ENCODE data around the gene TM4SF5.
"Not testable (repeated sequence)": the region's sequence is repeated elsewhere in the genome, so short reads cannot be mapped to it uniquely, and the experiment has no call there.

The TM4SF5 gene

DNA sequence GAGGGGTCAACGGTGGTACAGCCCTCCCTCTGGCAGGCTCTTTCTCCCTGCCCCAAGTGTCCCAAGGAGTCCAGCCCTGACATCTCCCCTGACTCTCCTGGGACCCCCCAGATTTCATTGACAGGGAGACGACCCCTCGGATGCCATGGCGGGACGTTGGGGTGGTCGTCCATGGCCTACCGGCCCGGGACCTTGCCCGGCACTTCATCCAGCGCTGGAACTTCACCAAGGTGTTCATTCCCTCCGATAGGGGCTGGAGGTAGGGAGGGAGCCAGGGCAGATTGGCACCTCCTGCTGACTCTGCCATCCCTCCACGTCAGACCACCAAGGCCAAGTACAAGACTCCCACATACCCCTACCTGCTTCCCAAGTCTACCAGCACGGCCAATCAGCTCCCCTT, 45.1 kb downstream of the TM4SF5 start:
- in situ Hi-C loops (cut with MboI; ENCODE audit: low pct_unique_long_range_greater_than_20kb, low sequenced_read_pairs), result no loop called here
- DNase-seq, result no peak

GRCh38 chr17:4818276-4818675, 46.6 kb downstream of the TM4SF5 start:
- no peak for DNase-seq
- in situ Hi-C loops (cut with MboI; ENCODE audit: low pct_unique_long_range_greater_than_20kb, low sequenced_read_pairs), result no loop called here

DNA sequence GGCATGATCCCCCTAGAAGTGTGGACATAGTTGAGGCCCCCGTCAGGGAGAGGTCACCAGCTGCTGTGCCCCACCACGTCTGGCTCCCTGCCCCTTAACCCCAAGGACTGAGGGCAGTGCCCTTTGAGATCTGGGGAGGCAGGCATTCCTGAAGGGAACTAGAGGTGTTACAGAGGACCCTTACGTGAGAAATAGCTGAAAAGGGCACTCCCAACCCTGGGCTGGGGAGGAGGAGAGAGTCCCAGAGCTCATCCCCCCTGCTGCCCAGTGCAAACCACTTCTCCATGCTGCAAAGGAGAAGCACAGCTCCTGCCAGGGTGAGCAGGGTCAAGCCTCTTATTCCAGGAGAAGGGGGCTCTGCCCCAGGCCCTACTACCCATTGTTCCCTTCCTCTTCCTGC, 51.1 kb downstream of the TM4SF5 start:
- in situ Hi-C loops (cut with MboI; ENCODE audit: low pct_unique_long_range_greater_than_20kb, low sequenced_read_pairs), result no loop called here
- no peak for DNase-seq

GRCh38 chr17:4823373-4824089, 51.8 kb downstream of the TM4SF5 start:
- DNase-seq, result no peak
- in situ Hi-C loops (cut with MboI; ENCODE audit: low pct_unique_long_range_greater_than_20kb, low sequenced_read_pairs), result no loop called here

DNA sequence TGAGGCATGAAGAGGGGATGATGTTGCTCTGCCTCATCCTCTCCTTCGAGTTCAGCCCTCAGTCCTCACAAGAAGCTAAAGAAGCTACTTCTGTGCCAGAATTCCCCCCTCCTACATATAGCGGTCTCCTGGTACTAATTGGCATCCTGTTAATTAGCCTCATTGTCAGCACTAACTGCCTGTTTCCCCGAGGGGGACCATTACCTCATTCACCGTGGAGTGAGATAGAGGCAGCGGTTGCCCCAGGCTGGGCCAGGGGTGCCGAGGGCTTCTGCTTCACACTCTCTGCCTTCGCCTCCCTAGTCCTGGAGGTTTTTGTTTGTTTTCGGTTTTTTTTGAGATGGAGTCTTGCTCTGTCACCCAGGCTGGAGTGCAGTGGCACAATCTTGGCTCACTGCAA, 55.7 kb downstream of the TM4SF5 start:
- in situ Hi-C loops (cut with MboI; ENCODE audit: low pct_unique_long_range_greater_than_20kb, low sequenced_read_pairs), result no loop called here
- DNase-seq, result no peak

GRCh38 chr17:4832829-4833177, 61.1 kb downstream of the TM4SF5 start:
- DNase-seq; in situ Hi-C loops (cut with MboI; ENCODE audit: low pct_unique_long_range_greater_than_20kb, low sequenced_read_pairs): not testable (repeated sequence)

All from KBM-7 (cell line).